GM18858 (cell line): Measurements from ENCODE around the gene TDRKH.
"Not testable (repeated sequence)": the region's sequence is repeated elsewhere in the genome, so short reads cannot be mapped to it uniquely, and the experiment has no call there.

Experiments
- ATAC-seq: cut with Tn5 transposase; IDR thresholded peaks from one replicate; pipeline ENCODE4 v1.9.1; 2021; ENCODE audit not compliant: unreplicated experiment

The TDRKH gene

DNA sequence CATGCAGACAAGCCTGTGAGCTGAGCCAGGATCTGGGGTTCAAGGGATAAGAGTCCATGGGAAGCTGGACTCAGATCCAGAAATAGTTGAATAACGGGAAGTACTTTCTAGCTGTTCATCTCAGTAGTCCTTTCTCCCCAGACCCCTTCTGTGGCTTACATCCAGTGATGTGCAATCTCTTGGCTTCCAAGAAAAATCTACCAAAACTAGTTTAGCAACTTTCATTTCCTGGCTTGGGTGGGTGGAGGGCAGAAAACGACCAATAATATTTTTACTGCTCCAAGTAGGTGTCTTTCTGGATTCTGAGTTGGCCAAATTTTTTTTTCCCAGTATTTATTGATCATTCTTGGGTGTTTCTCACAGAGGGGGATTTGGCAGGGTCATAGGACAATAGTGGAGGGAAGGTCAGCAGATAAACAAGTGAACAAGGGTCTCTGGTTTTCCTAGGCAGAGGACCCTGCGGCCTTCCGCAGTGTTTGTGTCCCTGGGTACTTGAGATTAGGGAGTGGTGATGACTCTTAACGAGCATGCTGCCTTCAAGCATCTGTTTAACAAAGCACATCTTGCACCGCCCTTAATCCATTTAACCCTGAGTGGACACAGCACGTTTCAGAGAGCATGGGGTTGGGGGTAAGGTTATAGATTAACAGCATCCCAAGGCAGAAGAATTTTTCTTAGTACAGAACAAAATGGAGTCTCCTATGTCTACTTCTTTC is 21.8 kb downstream of the TDRKH start:
- ATAC-seq, result not testable (repeated sequence)

DNA sequence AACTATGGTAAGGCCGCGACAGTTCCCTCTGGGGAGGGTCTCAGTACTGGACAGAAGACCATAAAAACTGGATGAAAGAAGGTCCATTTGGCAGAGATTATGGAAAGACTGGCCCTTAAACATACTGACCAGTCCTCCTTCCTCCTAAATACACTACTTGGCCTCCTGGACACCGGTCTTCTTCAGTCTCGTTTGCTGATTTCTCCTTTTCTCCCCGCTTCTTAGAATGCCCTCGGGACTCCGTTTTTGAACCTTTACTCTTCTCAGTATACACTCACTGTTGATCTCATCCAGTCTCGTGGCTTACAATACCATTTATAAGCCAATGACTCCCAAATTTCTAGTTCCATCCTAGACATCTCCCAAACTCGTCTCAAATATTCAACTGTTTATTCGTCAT is 26.3 kb downstream of the TDRKH start:
- ATAC-seq, result no peak

DNA sequence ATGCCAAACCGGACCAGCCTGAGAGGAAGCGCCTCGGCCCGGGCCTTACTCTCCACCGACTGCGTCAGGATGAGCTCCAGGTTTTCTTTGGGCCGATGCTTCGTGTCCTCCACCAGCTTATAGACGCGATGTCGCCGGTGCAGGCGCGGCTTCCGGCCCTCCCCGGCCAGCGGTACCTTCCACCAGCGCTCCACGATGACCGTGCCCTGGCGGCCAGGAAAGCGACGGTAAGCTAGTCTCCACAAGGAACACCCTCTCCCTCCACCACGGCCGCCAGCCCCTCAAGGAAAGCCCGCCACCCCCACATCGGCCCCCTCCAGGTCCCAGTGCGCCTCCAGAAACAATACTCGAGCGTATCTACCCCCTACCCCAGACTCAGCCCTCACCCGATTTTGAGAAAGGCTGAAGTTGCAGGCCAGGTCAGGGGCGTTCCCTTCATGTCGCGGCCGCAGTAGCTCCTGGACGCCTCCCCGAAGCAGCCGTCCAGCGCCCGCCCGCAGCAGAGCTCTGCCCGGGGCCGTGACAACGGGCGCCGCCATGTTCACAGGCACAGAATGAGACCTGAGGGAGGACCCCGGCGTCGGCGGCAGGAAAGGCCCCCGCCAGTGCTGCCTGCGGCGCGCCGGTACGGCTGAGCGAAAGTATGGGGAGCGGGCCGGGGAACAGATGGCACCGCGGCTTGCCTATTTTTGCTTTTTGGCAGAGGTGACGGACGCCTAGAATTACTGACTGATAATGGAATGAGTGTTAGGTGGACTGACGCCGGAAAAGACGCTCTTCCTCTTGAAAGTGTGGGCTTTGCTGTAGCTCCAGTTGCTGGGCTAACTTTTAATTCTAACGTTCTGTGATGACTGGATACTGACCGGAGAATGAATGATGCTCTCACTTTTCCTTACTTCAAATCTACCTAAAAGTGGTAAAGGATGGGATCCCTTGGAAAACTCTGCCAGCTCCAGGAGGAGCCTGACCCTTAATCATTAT is 27.1 kb downstream of the TDRKH start, which contains the start of gene MRPL9:
TSS of gene MRPL9 (minus strand) at position 556 of the 981 bp plus-strand sequence. CDS start at position 539, 17 bp downstream.
- peak; percentile 78 for ATAC-seq

DNA sequence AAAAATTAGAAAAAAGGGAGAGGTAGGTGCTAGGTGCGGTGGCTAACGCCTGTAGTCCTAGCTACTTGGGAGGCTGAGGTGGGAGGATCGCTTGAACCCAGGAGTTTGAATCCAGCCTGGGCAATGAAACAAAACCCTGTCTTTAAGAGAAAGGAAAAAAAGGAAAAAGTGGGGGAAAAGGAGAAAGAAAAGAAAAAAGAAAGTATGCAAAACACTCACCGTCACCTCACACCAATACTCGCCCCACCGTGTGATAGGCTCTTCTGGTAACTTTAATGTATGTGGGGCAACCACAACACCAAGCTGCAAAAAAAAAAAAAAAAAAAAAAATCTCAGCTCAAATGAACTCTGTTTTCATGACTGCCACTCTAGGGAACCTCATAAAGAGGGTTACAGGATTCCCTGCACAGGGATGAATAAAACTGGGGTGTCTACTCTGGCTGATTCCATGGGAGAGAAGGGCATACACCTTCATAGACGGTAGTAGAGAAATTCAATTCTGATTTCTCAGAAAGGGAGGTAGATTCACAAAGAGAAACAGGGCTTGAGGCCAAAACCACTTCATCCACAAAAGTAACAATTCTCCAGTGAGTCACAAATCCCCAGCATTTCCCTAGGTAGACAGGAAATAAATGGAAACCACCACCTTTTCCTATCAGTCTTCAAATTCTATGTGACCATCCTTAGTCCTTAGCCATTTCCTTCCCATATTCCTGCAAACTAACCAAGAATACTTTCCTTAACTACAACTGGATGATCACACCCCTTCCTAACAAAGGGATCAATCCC is 29.5 kb downstream of the TDRKH start:
- no peak for ATAC-seq

GRCh38 chr1:151759241-151759640 is 31.1 kb downstream of the TDRKH start:
- no peak for ATAC-seq

DNA sequence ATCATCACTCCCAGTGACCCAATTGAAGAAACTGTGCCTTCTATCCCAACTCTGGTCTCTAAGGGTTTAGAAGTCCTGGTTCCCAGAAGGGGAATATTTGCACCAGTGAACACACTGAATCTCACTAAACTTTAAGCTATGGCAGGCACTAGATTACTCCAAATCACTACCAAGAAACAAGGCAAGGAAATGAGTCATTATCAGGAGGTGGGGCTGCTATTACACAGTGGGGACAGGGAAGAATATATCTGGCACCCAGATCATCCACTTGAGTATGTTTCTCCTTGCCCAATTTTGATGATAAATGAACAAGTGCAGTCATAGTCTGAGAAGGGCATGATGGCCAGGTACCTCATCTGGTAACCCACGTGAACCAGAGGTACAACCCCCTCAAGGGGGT is 34.0 kb downstream of the TDRKH start:
- ATAC-seq, result no peak

GRCh38 chr1:151741516-151741915 is 48.8 kb downstream of the TDRKH start:
- ATAC-seq, result no peak

GRCh38 chr1:151739590-151740355 is 50.5 kb downstream of the TDRKH start:
- no peak for ATAC-seq

GRCh38 chr1:151737479-151737878 is 52.8 kb downstream of the TDRKH start:
- ATAC-seq, result no peak

DNA sequence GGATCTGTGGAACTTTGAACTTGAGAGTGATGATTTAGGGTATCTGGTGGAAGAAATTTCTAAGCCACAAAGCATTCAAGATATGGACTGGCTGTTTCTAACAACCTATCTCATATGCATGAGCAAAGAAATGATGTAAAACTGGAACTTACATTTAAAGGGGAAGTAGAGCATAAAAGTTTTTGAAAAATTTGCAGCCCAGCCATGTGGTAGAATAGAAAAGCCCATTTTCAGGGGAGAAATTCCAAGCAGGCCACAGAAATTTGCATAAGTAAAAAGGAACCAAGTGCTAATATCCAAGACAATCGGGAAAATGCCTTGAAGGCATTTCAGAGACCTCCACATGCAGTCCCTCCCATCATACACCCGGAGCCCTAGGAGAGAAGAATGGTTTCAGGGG is 53.3 kb downstream of the TDRKH start:
- no peak for ATAC-seq

DNA sequence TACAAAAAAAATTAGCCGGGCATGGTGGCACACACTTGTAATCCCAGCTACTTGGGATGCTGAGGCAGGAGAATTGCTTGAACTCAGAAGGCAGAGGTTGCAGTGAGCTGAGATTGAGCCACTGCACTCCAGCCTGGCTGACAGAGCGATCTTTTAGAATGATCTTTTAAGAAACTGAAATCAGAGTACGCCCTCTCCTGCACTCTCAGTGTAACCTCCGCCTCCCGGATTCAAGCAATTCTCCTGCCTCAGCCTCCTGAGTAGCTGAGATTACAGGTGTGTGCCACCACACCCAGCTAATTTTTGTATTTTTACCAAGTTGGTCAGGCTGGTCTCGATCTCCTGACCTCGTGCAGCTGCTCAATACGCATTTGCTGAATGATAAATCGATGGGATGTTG is 56.3 kb downstream of the TDRKH start:
- ATAC-seq, result not testable (repeated sequence)

- no peak for ATAC-seq
Observed at GRCh38 chr1:151733126-151733525, 57.2 kb downstream of the TDRKH start.

- no peak for ATAC-seq
Observed at GRCh38 chr1:151729966-151730291, 60.4 kb downstream of the TDRKH start.

DNA sequence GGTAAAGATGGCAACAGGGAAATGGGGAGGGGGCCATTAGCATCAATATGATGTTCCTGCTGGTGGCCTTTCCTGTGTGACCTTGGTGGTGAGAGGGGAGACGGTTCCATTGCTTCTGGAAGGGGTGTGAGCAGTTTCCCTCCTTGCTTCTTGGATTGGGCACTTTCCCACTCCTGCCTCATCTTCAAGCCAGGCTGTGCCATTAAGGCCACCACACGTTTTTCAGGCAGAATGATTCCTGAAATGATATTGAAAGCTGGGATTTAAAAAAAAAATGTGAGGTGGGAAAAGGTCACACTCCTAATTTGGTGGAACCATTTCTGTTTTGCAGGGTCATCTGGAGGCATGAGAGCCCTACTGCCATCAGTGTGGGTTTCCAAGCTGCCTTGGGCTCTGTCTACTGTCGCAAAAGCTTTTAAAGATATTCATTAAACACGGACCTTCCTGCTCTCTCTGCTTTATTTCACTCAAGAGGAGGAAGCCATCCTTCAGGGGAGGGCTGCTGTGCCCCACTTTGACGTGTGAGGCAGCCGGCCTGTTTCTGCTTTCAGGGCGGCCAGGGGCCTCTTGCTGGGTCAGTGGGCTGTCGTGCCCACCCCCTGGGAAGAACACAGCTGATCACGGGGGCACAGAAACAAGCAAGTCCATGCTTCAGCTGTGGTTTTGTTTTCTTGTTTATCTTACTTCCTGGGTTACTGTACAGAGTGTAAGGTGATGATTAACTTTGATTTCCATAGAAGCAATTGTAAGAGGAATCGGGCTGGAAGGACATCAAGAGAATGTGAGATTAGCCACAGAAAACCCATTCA is 60.9 kb downstream of the TDRKH start:
- no peak for ATAC-seq

GRCh38 chr1:151728151-151729054 is 61.9 kb downstream of the TDRKH start:
- ATAC-seq, result no peak

GRCh38 chr1:151723726-151724370 is 66.5 kb downstream of the TDRKH start:
- ATAC-seq, result no peak
